ENCODE measurements around the gene ABCC6. TPM values are rescaled to one million over a fixed set of nuclear protein-coding genes. Genes with fewer than 3 reads are reported as not detected.

ABCC6 gene
- total RNA-seq, 1 donor from 2014 or later = 2.7 TPM

DNA sequence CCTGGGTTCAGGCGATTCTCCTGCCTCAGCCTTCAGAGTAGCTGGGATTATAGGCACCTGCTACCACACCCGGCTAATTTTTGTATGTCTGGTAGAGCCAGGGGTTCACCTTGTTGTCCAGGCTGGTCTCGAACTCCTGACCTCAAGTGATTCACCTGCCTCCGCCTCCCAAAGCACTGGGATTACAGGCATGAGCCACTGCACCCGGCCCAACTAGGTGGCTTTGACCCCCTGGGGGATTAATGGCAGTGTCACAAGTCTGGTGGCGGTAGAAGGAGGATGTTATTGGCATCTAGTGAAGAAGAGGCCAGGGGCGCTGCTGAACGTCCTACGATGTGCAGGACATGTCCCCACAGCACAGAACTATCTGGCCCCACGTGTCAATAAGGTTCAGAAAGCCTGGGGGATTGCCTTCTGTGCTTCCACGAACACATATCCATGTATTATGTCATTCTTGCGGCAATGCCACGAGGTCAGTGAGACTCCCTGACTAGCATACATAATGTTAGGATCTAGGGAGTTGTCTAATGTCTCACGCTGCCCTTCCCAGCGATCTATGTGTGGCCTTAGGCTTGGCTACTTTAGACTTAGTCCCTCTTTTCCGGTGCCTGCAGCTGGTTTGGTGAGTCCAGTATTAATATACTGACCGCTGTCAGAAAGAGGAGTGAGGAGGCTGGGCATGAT is 75.8 kb downstream of the ABCC6 start:
- peaks cover 5% of the 10 kb centered on the region for H3K27me3 Mint-ChIP-seq (ENCODE audit: unreplicated experiment)
- peaks cover 4% of the 10 kb centered on the region for H3K36me3 Mint-ChIP-seq (ENCODE audit: unreplicated experiment)
- no peaks in the 10 kb centered on the region for H3K9me3 Mint-ChIP-seq (ENCODE audit: unreplicated experiment)
- no peak for DNase-seq
- H3K4me1 Mint-ChIP-seq (ENCODE audit: low read depth, unreplicated experiment) = no peaks in the 10 kb centered on the region
- no peak overlapping the region for H3K4me3 Mint-ChIP-seq (ENCODE audit: unreplicated experiment)
- TF ChIP-seq, protein P1, sequence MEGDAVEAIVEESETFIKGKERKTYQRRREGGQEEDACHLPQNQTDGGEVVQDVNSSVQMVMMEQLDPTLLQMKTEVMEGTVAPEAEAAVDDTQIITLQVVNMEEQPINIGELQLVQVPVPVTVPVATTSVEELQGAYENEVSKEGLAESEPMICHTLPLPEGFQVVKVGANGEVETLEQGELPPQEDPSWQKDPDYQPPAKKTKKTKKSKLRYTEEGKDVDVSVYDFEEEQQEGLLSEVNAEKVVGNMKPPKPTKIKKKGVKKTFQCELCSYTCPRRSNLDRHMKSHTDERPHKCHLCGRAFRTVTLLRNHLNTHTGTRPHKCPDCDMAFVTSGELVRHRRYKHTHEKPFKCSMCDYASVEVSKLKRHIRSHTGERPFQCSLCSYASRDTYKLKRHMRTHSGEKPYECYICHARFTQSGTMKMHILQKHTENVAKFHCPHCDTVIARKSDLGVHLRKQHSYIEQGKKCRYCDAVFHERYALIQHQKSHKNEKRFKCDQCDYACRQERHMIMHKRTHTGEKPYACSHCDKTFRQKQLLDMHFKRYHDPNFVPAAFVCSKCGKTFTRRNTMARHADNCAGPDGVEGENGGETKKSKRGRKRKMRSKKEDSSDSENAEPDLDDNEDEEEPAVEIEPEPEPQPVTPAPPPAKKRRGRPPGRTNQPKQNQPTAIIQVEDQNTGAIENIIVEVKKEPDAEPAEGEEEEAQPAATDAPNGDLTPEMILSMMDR (IDR thresholded peaks at IDR 0.05; ENCODE audit: partially characterized antibody, unreplicated experiment) = no peak
- H3K27ac Mint-ChIP-seq (ENCODE audit: unreplicated experiment) = no peak overlapping the region

DNA sequence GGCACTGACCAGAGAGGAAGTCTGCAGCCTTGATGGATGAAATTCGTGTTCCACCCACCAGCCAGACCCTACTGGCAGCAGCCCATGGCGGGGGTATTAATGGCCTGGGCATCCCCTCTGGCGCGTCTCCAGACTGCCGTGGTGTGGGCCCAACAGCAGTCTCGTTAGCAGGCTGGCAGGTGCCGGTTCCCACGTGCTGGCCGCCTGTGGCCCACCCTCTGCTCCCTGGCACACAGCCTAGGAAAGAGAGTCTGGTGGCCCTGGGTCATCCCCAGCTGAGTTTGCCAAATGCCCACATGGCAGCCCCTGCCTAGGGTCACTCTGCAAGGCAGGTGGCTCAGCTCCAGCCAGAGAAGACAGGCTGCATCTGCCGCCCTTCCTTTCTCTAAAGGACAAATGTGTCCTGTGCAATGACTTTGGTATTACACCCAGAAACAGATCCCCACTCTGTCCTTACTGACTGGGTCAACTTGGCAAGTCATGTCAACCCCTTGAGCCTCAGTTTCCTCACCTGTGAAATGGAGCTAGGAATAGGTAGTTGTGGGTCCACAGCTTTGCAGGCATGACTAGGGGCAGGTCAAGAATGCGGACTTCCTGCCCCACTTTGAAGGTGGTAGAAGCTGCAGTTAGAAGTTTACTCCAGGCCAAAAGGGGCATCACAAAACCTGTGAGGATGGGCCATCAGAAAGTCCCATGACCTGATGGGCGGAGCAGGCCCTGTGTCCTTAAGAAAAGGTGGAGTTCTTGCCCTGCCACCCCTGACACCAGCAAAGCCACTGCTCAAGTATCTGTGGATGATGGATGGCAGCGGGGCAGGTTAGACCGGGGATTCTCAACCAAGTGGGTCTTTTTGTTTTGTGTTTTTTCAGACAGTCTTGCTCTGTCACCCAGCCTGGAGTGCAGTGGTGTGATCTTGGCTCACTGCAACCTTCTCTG is 76.6 kb downstream of the ABCC6 start:
- no peak for DNase-seq
- Mint-ChIP-seq H3K27ac (ENCODE audit: unreplicated experiment) (no peak overlapping the region), H3K9me3 (ENCODE audit: unreplicated experiment) (no peaks in the 10 kb centered on the region), H3K27me3 (ENCODE audit: unreplicated experiment) (peaks cover 5% of the 10 kb centered on the region), H3K36me3 (ENCODE audit: unreplicated experiment) (peaks cover 4% of the 10 kb centered on the region), H3K4me1 (ENCODE audit: low read depth, unreplicated experiment) (no peaks in the 10 kb centered on the region), H3K4me3 (ENCODE audit: unreplicated experiment) (no peak overlapping the region)
- TF ChIP-seq, protein P1 (IDR thresholded peaks at IDR 0.05; ENCODE audit: partially characterized antibody, unreplicated experiment) = no peak

DNA sequence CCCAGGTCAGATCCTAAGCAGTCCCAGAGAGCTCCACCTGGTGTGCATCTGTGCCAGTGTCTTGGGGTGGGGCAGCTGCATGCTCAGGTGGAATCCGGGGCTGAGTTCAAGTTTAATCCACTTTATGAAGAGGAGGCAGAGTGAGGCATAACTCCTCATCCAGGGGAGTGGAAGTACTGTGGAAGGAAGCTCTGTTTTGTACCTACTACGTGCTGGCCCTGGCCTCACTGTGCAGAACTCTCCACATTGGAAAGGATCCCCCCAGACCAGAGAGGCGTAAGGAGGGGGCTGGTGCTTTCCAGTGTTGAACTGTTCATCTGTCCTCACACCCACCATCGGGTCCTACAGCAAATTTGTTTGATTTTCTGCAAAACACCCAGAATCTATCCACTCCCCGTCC is 78.0 kb downstream of the ABCC6 start:
- Mint-ChIP-seq H3K27ac (ENCODE audit: unreplicated experiment) (no peak overlapping the region), H3K4me3 (ENCODE audit: unreplicated experiment) (no peak overlapping the region), H3K27me3 (ENCODE audit: unreplicated experiment) (peaks cover 2% of the 10 kb centered on the region)

DNA sequence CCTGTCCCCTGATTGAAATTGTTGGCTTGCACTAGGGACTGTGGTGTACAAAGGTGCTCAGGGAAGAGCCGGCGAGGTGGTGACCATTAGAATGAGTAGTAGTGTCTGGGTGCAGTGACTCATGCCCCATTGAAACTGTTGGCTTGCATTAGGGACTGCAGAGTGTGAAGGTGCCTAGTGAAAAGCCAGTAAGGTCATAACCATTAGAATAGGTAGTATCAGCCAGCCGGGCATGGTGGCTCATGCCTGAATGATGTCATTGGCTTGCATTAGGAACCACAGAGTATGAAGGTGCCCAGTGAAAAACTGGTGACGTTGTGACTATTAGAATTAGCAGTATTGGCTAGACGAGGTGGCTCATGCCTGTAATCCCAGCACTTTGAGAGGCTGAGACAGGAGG is 78.9 kb downstream of the ABCC6 start:
- Mint-ChIP-seq H3K27ac (ENCODE audit: unreplicated experiment) (no peak overlapping the region), H3K27me3 (ENCODE audit: unreplicated experiment) (peaks cover 2% of the 10 kb centered on the region), H3K4me1 (ENCODE audit: low read depth, unreplicated experiment) (no peaks in the 10 kb centered on the region), H3K36me3 (ENCODE audit: unreplicated experiment) (peaks cover 3% of the 10 kb centered on the region), H3K4me3 (ENCODE audit: unreplicated experiment) (no peak overlapping the region), H3K9me3 (ENCODE audit: unreplicated experiment) (no peaks in the 10 kb centered on the region)
- DNase-seq = no peak
- TF ChIP-seq, protein P1 (IDR thresholded peaks at IDR 0.05; ENCODE audit: partially characterized antibody, unreplicated experiment) = no peak

More for the DNA sequence above, 78.0 kb downstream of the ABCC6 start:
- no peaks in the 10 kb centered on the region for H3K4me1 Mint-ChIP-seq (ENCODE audit: low read depth, unreplicated experiment)
- H3K9me3 Mint-ChIP-seq (ENCODE audit: unreplicated experiment) = no peaks in the 10 kb centered on the region
- peaks cover 4% of the 10 kb centered on the region for H3K36me3 Mint-ChIP-seq (ENCODE audit: unreplicated experiment)
- DNase-seq = no peak
- TF ChIP-seq, protein P1 (IDR thresholded peaks at IDR 0.05; ENCODE audit: partially characterized antibody, unreplicated experiment) = no peak

DNA sequence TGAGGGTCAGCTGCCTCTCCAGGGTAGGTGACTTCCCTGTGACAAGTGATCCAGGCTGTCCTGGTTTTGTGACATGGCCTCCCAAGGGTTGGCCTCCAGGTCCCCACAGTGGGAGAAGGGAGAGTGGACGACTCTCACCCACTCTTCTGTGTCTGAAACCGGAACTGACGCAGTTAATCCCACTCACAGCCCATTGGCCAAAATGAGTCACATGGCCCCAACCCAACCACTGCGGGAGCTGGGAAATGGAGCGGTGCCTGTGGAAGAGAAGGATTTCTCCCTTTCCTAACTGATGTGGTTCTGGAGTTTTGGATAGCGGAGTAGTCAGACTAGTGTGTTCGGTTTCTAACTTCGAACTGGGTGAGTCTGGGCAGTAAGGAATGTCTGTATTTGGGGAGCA is 79.4 kb downstream of the ABCC6 start:
- no peak for DNase-seq
- no peaks in the 10 kb centered on the region for H3K4me1 Mint-ChIP-seq (ENCODE audit: low read depth, unreplicated experiment)
- TF ChIP-seq, protein P1 (IDR thresholded peaks at IDR 0.05; ENCODE audit: partially characterized antibody, unreplicated experiment) = no peak
- H3K27ac Mint-ChIP-seq (ENCODE audit: unreplicated experiment) = no peak overlapping the region
- H3K27me3 Mint-ChIP-seq (ENCODE audit: unreplicated experiment) = peaks cover 2% of the 10 kb centered on the region
- H3K4me3 Mint-ChIP-seq (ENCODE audit: unreplicated experiment) = no peak overlapping the region
- H3K9me3 Mint-ChIP-seq (ENCODE audit: unreplicated experiment) = no peaks in the 10 kb centered on the region
- no peaks in the 10 kb centered on the region for H3K36me3 Mint-ChIP-seq (ENCODE audit: unreplicated experiment)

Measured in glutamatergic neuron (in vitro differentiated cells).